A673 (cell line): ENCODE results near the gene UHRF2. TPM values are rescaled to one million over a fixed set of nuclear protein-coding genes. Genes with fewer than 3 reads are reported as not detected.
"Not testable (repeated sequence)": the region's sequence is repeated elsewhere in the genome, so short reads cannot be mapped to it uniquely, and the experiment has no call there.

ENCODE experiments used
- BruUV-seq: library from RNA; stranded (reverse); fragments of 400-500 nt; replicated peaks from 2 replicates; lab custom pipeline; 2021; lab: Mats Ljungman, UMichigan
- CTCF ChIA-PET: fragments of 300-600 bp; sonication (Branson Sonifier 250); formaldehyde crosslinking; loops from one replicate; lab custom pipeline; 2022; ENCODE audit warnings: antibody characterized with exemption; lab: Charles Lee
- POLR2A ChIA-PET: fragments of 300-600 bp; sonication (Branson Sonifier 250); formaldehyde crosslinking; loops from one replicate; lab custom pipeline; 2022; ENCODE audit warnings: antibody characterized with exemption; ENCODE audit not compliant: low non-redundant PET; lab: Charles Lee
- DNase-seq: peaks from one replicate; pipeline ENCODE4 v3.0.0-alpha.2; 2015; ENCODE audit warnings: low spot score
- H3K27ac ChIP-seq: fragments of 200-600 bp; sonication (generic); 2 replicates; pipeline ENCODE4 v1.5.1; 2016; ENCODE audit warnings: mixed run types, low read depth, mild to moderate bottlenecking, mixed read lengths, antibody characterized with exemption, low read length; ENCODE audit not compliant: poor library complexity, severe bottlenecking
- H3K27me3 ChIP-seq: fragments of 200-600 bp; sonication (generic); replicated peaks from 2 replicates; pipeline ENCODE4 v1.6.1; 2017; ENCODE audit warnings: mixed run types, low read depth, mild to moderate bottlenecking, mixed read lengths, antibody characterized with exemption, low read length; ENCODE audit not compliant: insufficient read depth, poor library complexity
- H3K36me3 ChIP-seq: fragments of 200-600 bp; sonication (generic); 2 replicates; pipeline ENCODE4 v1.6.1; 2016; ENCODE audit warnings: mixed run types, mild to moderate bottlenecking, mixed read lengths, antibody characterized with exemption, low read length; ENCODE audit not compliant: insufficient read depth, poor library complexity, severe bottlenecking
- H3K4me1 ChIP-seq: fragments of 200-600 bp; sonication (generic); 2 replicates; pipeline ENCODE4 v1.6.1; 2017; ENCODE audit warnings: mixed run types, mild to moderate bottlenecking, mixed read lengths, antibody characterized with exemption, low read length; ENCODE audit not compliant: insufficient read depth, poor library complexity, severe bottlenecking
- H3K4me3 ChIP-seq: fragments of 200-600 bp; sonication (generic); 2 replicates; pipeline ENCODE4 v1.5.1; 2016; ENCODE audit warnings: low read depth, mixed run types, mild to moderate bottlenecking, mixed read lengths, low read length; ENCODE audit not compliant: poor library complexity, severe bottlenecking
- H3K9me3 ChIP-seq: fragments of 200-600 bp; sonication (generic); 2 replicates; pipeline ENCODE4 v1.6.1; 2016; ENCODE audit warnings: mixed run types, low read depth, mild to moderate bottlenecking, mixed read lengths, antibody characterized with exemption, low read length; ENCODE audit not compliant: poor library complexity, severe bottlenecking
- EZH2 ChIP-seq: fragments of 200-600 bp; sonication (generic); IDR thresholded peaks from 2 replicates; pipeline ENCODE4 v1.6.1; 2017; ENCODE audit warnings: borderline replicate concordance, low read depth, mild to moderate bottlenecking, mixed read lengths, antibody characterized with exemption, low read length; ENCODE audit not compliant: poor library complexity, severe bottlenecking
- intact Hi-C: fragments of 100-400 bp; cut with micrococcal nuclease; formaldehyde crosslinking; loops from one replicate; pipeline ENCODE4 v1.10.0; 2022; ENCODE audit not compliant: unreplicated experiment
- total RNA-seq: library from RNA; stranded (reverse); gene quantifications from 2 replicates; pipeline ENCODE4 v1.2.3, GENCODE V29; 2021
- TF ChIP-seq, protein P1 (sequence below): fragments of 300-800, 200-600 bp; sonication (generic); conservative IDR thresholded peaks from 2 replicates; pipeline ENCODE4 v1.5.1; 2017; ENCODE audit warnings: low read depth, mild to moderate bottlenecking, antibody characterized with exemption, low read length, moderate library complexity, mixed read lengths

Gene UHRF2
- total RNA-seq, 1 experiment from 2014 or later = 53.0 TPM

DNA sequence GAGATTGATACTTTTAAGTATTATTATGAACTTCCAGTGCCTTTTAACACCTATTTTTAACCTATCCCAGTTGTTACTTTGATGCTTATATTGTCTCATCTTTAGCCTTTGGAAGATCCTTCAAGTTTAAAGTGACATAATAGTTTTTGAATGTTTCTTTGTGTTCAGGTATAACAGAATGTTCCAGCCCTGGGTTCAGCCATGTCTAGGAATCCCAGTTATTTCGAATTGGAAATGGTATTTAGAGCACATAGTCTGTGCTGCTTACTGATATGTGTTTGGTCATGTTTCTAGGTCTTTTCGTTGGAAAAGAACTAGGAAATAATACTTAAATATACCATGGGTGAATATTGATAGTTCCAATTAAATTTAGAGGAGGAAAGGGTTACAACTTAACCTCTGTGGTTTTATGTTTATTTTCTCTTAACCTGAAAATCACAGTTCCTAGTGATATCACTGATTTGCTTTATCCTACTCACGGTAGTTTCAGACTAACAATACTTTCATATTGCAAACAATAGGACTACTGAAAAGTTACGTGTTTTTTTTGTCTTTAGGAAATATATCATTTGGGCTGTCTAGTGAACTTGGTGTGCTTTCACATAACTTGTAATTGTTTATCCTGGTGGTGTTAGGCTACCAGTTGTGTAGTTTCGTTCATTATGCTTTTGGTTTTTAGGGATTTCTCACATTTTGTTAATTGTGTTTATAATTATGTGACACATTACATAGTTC is 37.8 kb downstream of the UHRF2 start:
- no TSS peak for BruUV-seq
- no peak for DNase-seq
- H3K4me1 ChIP-seq = peaks cover 3% of the 10 kb centered on the region
- intact Hi-C loops = no loop called here
- no peaks in the 10 kb centered on the region for H3K9me3 ChIP-seq
- ChIA-PET POLR2A (no interaction called here), CTCF (no interaction called here)
- H3K27me3 ChIP-seq = no peaks in the 10 kb centered on the region
- H3K4me3 ChIP-seq = no peak overlapping the region
- no peak overlapping the region for H3K27ac ChIP-seq
- TF ChIP-seq EZH2 = no peak
- TF ChIP-seq, protein P1, sequence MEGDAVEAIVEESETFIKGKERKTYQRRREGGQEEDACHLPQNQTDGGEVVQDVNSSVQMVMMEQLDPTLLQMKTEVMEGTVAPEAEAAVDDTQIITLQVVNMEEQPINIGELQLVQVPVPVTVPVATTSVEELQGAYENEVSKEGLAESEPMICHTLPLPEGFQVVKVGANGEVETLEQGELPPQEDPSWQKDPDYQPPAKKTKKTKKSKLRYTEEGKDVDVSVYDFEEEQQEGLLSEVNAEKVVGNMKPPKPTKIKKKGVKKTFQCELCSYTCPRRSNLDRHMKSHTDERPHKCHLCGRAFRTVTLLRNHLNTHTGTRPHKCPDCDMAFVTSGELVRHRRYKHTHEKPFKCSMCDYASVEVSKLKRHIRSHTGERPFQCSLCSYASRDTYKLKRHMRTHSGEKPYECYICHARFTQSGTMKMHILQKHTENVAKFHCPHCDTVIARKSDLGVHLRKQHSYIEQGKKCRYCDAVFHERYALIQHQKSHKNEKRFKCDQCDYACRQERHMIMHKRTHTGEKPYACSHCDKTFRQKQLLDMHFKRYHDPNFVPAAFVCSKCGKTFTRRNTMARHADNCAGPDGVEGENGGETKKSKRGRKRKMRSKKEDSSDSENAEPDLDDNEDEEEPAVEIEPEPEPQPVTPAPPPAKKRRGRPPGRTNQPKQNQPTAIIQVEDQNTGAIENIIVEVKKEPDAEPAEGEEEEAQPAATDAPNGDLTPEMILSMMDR = no peak
- H3K36me3 ChIP-seq = no peaks in the 10 kb centered on the region

DNA sequence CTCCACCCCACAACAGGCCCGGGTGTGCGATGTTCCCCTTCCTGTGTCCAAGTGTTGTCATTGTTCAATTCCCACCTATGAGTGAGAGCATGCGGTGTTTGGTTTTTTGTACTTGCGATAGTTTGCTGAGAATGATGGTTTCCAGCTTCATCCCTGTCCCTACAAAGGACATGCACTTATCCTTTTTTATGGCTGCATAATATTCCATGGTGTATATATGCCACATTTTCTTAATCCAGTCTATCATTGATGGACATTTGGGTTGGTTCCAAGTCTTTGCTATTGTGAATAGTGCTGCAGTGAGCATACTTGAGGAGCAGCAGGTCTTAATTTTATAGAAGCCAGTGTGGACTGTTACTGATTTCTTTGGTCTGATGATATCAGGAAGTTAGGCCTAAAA is 42.3 kb downstream of the UHRF2 start:
- intact Hi-C loops, DNase-seq, BruUV-seq, H3K36me3 ChIP-seq, H3K4me1 ChIP-seq, POLR2A ChIA-PET, H3K4me3 ChIP-seq, H3K27ac ChIP-seq, H3K9me3 ChIP-seq, CTCF ChIA-PET, H3K27me3 ChIP-seq: not testable (repeated sequence)

DNA sequence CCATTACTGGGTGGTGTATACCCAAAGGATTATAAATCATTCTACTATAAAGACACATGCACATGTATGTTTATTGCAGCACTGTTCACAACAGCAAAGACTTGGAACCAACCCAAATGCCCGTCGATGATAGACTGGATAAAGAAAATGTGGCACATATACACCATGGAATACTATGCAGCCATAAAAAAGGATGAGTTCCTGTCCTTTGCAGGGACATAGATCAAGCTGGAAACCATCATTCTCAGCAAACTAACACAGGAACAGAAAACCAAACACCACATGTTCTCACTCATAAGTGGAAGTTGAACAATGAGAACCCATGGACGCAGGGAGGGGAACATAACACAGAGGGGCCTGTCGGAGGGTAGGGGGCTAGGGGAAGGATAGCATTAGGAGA is 45.7 kb downstream of the UHRF2 start:
- H3K27me3 ChIP-seq, CTCF ChIA-PET, H3K4me1 ChIP-seq, POLR2A ChIA-PET, H3K4me3 ChIP-seq, H3K27ac ChIP-seq, H3K36me3 ChIP-seq, H3K9me3 ChIP-seq, intact Hi-C loops, BruUV-seq, DNase-seq: not testable (repeated sequence)

DNA sequence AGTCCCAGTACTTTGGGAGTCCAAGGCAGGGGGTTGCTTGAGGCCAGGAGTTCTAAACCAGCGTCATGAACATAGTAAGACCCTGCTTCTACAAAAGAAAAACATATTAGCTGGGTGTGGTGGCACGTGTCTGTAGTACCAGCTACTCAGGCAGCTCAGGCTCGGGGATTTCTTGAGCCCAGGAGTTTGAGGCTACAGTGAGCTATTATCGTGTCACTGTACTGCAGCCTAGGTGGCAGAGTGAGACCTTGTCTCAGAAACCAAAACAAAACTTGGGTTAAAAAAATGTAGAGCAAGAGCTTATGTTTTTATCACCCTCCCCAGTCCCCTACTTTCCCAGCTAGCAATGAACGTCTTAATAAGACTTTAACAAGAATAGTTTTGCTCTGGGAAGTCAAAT is 46.7 kb downstream of the UHRF2 start:
- TF ChIP-seq EZH2 = no peak
- TF ChIP-seq, protein P1 = no peak
- Histone ChIP-seq H3K36me3 (no peaks in the 10 kb centered on the region), H3K4me3 (no peak overlapping the region), H3K27me3 (no peaks in the 10 kb centered on the region), H3K9me3 (no peaks in the 10 kb centered on the region), H3K27ac (no peak overlapping the region), H3K4me1 (no peaks in the 10 kb centered on the region)
- DNase-seq = no peak
- intact Hi-C loops = no loop called here
- BruUV-seq = no TSS peak
- ChIA-PET POLR2A (no interaction called here), CTCF (no interaction called here)
